Lower leg skin (tissue), 4 donors: ENCODE data around the gene PHACTR2. TPM values are rescaled to one million over a fixed set of nuclear protein-coding genes. Genes with fewer than 3 reads are reported as not detected.
"Not testable (repeated sequence)": the region's sequence is repeated elsewhere in the genome, so short reads cannot be mapped to it uniquely, and the experiment has no call there.

Experiments
- DNase-seq, 2 donors: peaks; one replicate each; pipeline ENCODE4 v3.0.0-alpha.2; 2019; ENCODE audit warnings: low spot score in 2 of 2
- H3K4me3 ChIP-seq: fragments of 200-600 bp; sonication (generic); 2 replicates; pipeline ENCODE4 v1.5.1; 2017; ENCODE audit warnings: mild to moderate bottlenecking, low read depth; ENCODE audit not compliant: poor library complexity, severe bottlenecking
- POLR2A ChIP-seq, 2 donors: fragments of 450-650 bp; IDR thresholded peaks; one replicate each; pipeline ENCODE4 v1.6.1; 2016 to 2017; ENCODE audit warnings: antibody characterized with exemption in 2 of 2, mild to moderate bottlenecking in 1 of 2, moderate library complexity in 1 of 2
- WGBS, 2 donors: methylation state at CpG; one replicate each; pipeline ENCODE4 v1.1.5; 2018; 5-methylcytosine and 5-hydroxymethylcytosine counted together
- intact Hi-C: fragments of 100-400 bp; cut with DNase I; formaldehyde crosslinking; loops from one replicate; pipeline ENCODE4 v1.15.0; 2023; ENCODE audit warnings: low total_unique reads
- total RNA-seq, 4 donors: library from RNA; depleted of rRNA; stranded (reverse); fragments of >200 nt; gene quantifications; one replicate each; pipeline ENCODE4 v1.1.0, GENCODE V29; 2016
- TF ChIP-seq, protein P1 (sequence below), 3 donors: fragments of 450-650 bp; IDR thresholded peaks; one replicate each; pipeline ENCODE4 v1.5.1; 2016; ENCODE audit warnings: antibody characterized with exemption in 3 of 3, mild to moderate bottlenecking in 3 of 3, moderate library complexity in 2 of 3

The PHACTR2 gene
- total RNA-seq, 4 donors from 2014 or later, result 9.4 to 24.5 (median 15.2) TPM

DNA sequence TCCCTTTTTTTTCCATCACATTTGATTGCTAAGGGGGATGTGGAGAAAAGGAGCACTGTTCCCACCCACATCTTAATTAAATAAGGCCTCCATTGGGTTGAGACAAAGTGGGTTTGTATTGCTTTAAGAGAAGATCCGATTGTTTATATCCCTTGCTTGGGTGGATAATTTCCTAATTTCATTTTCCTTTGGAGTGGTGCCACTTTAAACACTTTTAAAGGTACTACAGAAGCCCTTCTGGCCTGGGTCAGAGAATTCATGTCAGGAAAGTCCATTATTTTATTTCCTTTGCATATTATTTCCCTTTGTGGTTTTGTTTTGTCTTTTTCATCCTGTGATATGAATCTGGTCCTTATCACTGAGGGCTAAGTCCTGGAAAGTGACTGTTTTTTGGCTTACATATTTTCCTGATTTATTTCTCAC is 56.9 kb downstream of the PHACTR2 start:
- 26 to 34% methylated on average over 1 of the region's 1 CpG for WGBS, 2 donors
- no peak for DNase-seq
- TF ChIP-seq, protein P1, sequence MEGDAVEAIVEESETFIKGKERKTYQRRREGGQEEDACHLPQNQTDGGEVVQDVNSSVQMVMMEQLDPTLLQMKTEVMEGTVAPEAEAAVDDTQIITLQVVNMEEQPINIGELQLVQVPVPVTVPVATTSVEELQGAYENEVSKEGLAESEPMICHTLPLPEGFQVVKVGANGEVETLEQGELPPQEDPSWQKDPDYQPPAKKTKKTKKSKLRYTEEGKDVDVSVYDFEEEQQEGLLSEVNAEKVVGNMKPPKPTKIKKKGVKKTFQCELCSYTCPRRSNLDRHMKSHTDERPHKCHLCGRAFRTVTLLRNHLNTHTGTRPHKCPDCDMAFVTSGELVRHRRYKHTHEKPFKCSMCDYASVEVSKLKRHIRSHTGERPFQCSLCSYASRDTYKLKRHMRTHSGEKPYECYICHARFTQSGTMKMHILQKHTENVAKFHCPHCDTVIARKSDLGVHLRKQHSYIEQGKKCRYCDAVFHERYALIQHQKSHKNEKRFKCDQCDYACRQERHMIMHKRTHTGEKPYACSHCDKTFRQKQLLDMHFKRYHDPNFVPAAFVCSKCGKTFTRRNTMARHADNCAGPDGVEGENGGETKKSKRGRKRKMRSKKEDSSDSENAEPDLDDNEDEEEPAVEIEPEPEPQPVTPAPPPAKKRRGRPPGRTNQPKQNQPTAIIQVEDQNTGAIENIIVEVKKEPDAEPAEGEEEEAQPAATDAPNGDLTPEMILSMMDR (IDR thresholded peaks at IDR 0.05), result no peak

DNA sequence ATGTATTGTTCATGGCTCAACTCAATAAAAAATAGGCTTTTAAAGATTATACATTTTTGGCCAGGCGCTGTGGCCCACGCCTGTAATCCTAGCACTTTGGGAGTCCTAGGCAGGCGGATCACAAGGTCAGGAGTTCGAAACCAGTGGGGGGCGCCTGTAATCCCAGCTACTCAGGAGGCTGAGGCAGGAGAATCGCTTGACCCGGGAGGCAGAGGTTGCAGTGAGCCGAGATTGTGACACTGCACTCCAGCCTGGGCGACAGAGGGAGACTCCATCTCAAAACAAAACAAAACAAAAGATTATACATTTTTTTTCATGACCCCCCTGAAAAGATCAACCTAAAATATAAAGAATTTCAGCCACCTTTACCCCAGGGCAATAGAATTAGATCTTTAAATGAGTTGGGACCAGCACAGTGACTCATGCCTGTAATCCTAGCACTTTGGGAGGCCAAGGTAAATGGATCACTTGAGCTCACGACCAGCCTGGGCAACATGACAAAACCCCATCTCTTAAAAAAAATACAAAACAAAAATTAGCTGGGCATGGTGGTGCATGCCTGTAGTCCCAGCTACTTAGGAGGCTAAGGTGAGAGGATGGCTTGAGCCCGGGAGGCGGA is 60.4 kb downstream of the PHACTR2 start:
- DNase-seq, intact Hi-C loops, H3K4me3 ChIP-seq: not testable (repeated sequence)
- 91 to 94% methylated on average over 12 of the region's 12 CpGs for WGBS, 2 donors

More for the DNA sequence above, 56.9 kb downstream of the PHACTR2 start:
- intact Hi-C loops, result no loop called here
- H3K4me3 ChIP-seq, result no peak overlapping the region

DNA sequence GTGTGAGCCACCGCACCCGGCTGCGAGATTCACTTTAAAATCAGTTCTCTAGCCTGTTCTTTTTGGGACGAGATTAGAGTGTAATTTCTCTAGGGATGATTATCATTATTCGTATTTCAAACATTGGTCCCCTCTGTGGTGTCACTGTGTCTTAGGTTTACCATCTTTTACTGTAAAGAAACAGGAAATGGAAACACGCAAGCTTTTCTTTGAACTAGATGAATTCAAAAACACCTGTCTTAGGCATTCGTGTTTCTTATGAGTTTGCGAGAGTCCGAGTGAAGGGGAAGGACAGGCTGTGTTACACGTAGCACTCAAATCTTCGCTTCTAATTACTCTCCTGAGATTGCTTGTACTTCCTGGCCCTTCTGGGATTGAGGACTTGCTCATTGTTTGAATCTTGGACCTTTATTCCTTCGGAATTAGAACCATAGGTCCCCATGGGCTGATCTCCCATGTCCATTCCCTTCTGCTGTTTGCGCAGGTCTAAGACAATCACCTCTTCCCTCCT is 61.6 kb downstream of the PHACTR2 start:
- DNase-seq, result no peak
- intact Hi-C loops, result no loop called here
- WGBS, 2 donors, result 91 to 93% methylated on average over 13 of the region's 13 CpGs
- no peak for TF ChIP-seq POLR2A (IDR thresholded peaks at IDR 0.05)
- TF ChIP-seq, protein P1 (IDR thresholded peaks at IDR 0.05), result no peak
- no peak overlapping the region for H3K4me3 ChIP-seq

DNA sequence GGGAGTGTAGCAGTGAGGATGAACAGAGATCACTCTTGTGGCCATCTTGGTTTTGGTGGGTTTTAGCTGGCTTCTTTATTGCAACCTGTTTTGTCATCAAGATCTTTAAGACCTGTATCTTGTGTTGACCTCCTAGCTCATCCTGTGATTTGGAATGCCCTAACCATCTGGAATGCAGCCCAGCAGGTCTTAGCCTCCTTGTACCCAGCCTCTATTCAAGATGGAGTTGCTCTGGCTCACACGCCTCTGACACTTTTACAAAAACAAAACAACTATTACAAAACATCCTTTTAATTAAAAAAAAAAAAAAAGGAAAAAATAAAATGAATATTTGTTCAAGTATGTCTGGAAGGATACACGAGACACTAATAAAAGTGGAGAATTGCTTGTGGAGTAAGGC is 62.4 kb downstream of the PHACTR2 start:
- DNase-seq, result no peak
- no peak overlapping the region for H3K4me3 ChIP-seq
- 95 to 98% methylated on average over 2 of the region's 2 CpGs for WGBS, 2 donors
- TF ChIP-seq, protein P1 (IDR thresholded peaks at IDR 0.05), result no peak
- no peak for TF ChIP-seq POLR2A (IDR thresholded peaks at IDR 0.05)
- intact Hi-C loops, result loop anchor here (5.0 kb wide), 1 partner anchor 1328 kb away; no protein-coding TSS in a partner anchor

GRCh38 chr6:143741480-143741879 is 63.7 kb downstream of the PHACTR2 start:
- TF ChIP-seq POLR2A (IDR thresholded peaks at IDR 0.05), result no peak
- TF ChIP-seq, protein P1 (IDR thresholded peaks at IDR 0.05), result no peak
- DNase-seq, result no peak
- no peak overlapping the region for H3K4me3 ChIP-seq
- intact Hi-C loops, result loop anchor here (5.0 kb wide), 1 partner anchor 1329 kb away; no protein-coding TSS in a partner anchor
- WGBS, 2 donors, result 83 to 85% methylated on average over 3 of the region's 3 CpGs

GRCh38 chr6:143742070-143742954 is 64.5 kb downstream of the PHACTR2 start:
- intact Hi-C loops, result loop anchor here (5.0 kb wide), 1 partner anchor 1330 kb away; no protein-coding TSS in a partner anchor
- WGBS, 2 donors, result 72 to 78% methylated on average over 6 of the region's 6 CpGs
- no peak for TF ChIP-seq POLR2A (IDR thresholded peaks at IDR 0.05)
- TF ChIP-seq, protein P1 (IDR thresholded peaks at IDR 0.05), result no peak
- H3K4me3 ChIP-seq, result no peak overlapping the region
- no peak for DNase-seq
